Hepatocyte (in vitro differentiated cells): ENCODE results near the gene C12orf43. TPM values are rescaled to one million over a fixed set of nuclear protein-coding genes. Genes with fewer than 3 reads are reported as not detected.
A peak's percentile ranks its signal among the peaks of the same experiment; 100 is the strongest.

ENCODE experiments used
- DNase-seq: peaks from one replicate; pipeline ENCODE4 v3.0.0-alpha.2; 2016; ENCODE audit warnings: low spot score
- H2AFZ ChIP-seq: fragments of 200-600 bp; sonication (generic); 2 replicates; pipeline ENCODE4 v1.6.0; 2016; ENCODE audit warnings: antibody characterized with exemption, mild to moderate bottlenecking
- H3K27ac ChIP-seq: fragments of 200-600 bp; sonication (generic); 2 replicates; pipeline ENCODE4 v1.5.1; 2016; ENCODE audit warnings: mild to moderate bottlenecking
- H3K27me3 ChIP-seq: fragments of 200-600 bp; sonication (generic); 2 replicates; pipeline ENCODE4 v1.6.1; 2016
- H3K36me3 ChIP-seq: fragments of 200-600 bp; sonication (generic); replicated peaks from 2 replicates; pipeline ENCODE4 v1.5.1; 2016; ENCODE audit warnings: low read depth; ENCODE audit not compliant: insufficient read depth
- H3K4me1 ChIP-seq: fragments of 200-600 bp; sonication (generic); 2 replicates; pipeline ENCODE4 v1.5.1; 2016; ENCODE audit warnings: mild to moderate bottlenecking, moderate library complexity; ENCODE audit not compliant: insufficient read depth
- H3K4me2 ChIP-seq: fragments of 200-600 bp; sonication (generic); 2 replicates; pipeline ENCODE4 v1.6.0; 2016
- H3K4me3 ChIP-seq: fragments of 200-600 bp; sonication (generic); 2 replicates; pipeline ENCODE4 v1.5.1; 2016; ENCODE audit warnings: mild to moderate bottlenecking
- H3K79me2 ChIP-seq: fragments of 200-600 bp; sonication (generic); 2 replicates; pipeline ENCODE4 v1.6.0; 2017; ENCODE audit warnings: mild to moderate bottlenecking
- H3K9me2 ChIP-seq: fragments of 200-600 bp; sonication (generic); replicated peaks from 2 replicates; pipeline ENCODE4 v1.6.0; 2017; ENCODE audit warnings: mild to moderate bottlenecking; ENCODE audit not compliant: insufficient read depth
- H3K9me3 ChIP-seq: fragments of 200-600 bp; sonication (generic); 2 replicates; pipeline ENCODE4 v1.5.1; 2016; ENCODE audit warnings: low read depth, mild to moderate bottlenecking
- H4K20me1 ChIP-seq: fragments of 200-600 bp; sonication (generic); 2 replicates; pipeline ENCODE4 v1.6.0; 2016; ENCODE audit warnings: mild to moderate bottlenecking; ENCODE audit not compliant: insufficient read depth, poor library complexity, severe bottlenecking
- EZH2 ChIP-seq: fragments of 200-600 bp; sonication (generic); IDR thresholded peaks from 2 replicates; pipeline ENCODE4 v1.6.1; 2016; ENCODE audit warnings: antibody characterized with exemption, mild to moderate bottlenecking, borderline replicate concordance
- EZH2phosphoT487 ChIP-seq: fragments of 200-600 bp; sonication (generic); IDR thresholded peaks from one replicate; pipeline ENCODE4 v1.6.1; 2018; ENCODE audit warnings: antibody characterized with exemption, mild to moderate bottlenecking, low read depth, moderate library complexity; ENCODE audit not compliant: unreplicated experiment, severe bottlenecking
- WGBS: methylation state at CpG from one replicate; pipeline ENCODE4 v1.1.6; 2016; ENCODE audit warnings: low lambda C conversion rate; ENCODE audit errors: missing lambda C conversion rate; 5-methylcytosine and 5-hydroxymethylcytosine counted together
- polyA plus RNA-seq: library from polyadenylated mRNA; unstranded; fragments of >200 nt; fragmentation: Nextera tagmentation; extraction: Ambion mirVana; gene quantifications from 2 replicates; pipeline ENCODE4 v1.2.1, GENCODE V29; 2016
- total RNA-seq: library from RNA; depleted of rRNA; stranded (reverse); fragments of >200 nt; gene quantifications from 2 replicates; pipeline ENCODE4 v1.2.3, GENCODE V29; 2014
- TF ChIP-seq, protein P1 (sequence below): fragments of 200-600 bp; sonication (generic); IDR thresholded peaks from 2 replicates; pipeline ENCODE4 v1.5.1; 2016; ENCODE audit warnings: antibody characterized with exemption, mild to moderate bottlenecking; ENCODE audit not compliant: poor library complexity

Gene C12orf43
- total and polyA plus RNA-seq, 2 experiments from 2014 or later: 11.3 to 11.8 TPM

DNA sequence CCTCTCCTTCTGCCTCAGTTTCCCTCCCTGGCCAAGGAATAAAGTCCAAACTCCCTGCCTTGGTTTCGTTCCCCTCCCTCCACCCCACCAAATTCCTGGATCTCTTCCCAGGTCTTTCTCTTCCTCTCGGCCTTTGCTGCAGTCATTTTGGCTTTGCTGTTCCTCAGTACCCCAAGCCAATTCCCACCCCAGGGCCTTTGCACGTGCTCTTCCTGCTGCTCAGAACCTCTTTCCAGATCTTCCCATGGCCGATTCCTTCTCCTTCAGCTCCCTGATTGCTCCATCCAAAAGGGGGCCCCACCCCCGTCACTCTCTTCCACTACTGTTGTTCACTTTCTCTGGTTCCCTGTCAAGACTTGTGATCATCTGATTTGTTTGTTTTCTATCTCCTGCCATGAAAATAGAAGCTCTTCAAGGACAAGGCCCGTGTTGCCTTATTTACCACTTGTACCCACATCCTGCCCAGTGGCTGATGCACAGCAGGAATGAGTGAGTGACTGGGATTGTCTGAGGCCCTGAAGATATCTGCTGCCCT is 34.8 kb downstream of the C12orf43 start:
- no peaks in the 10 kb centered on the region for H3K9me3 ChIP-seq
- WGBS: 60% methylated on average over 6 of the region's 6 CpGs
- H3K27ac ChIP-seq: peak overlapping the region; percentile 99
- H3K36me3 ChIP-seq: no peaks in the 10 kb centered on the region
- TF ChIP-seq, protein P1, sequence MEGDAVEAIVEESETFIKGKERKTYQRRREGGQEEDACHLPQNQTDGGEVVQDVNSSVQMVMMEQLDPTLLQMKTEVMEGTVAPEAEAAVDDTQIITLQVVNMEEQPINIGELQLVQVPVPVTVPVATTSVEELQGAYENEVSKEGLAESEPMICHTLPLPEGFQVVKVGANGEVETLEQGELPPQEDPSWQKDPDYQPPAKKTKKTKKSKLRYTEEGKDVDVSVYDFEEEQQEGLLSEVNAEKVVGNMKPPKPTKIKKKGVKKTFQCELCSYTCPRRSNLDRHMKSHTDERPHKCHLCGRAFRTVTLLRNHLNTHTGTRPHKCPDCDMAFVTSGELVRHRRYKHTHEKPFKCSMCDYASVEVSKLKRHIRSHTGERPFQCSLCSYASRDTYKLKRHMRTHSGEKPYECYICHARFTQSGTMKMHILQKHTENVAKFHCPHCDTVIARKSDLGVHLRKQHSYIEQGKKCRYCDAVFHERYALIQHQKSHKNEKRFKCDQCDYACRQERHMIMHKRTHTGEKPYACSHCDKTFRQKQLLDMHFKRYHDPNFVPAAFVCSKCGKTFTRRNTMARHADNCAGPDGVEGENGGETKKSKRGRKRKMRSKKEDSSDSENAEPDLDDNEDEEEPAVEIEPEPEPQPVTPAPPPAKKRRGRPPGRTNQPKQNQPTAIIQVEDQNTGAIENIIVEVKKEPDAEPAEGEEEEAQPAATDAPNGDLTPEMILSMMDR: no peak
- TF ChIP-seq EZH2phosphoT487 (no peak), EZH2 (no peak)
- no peaks in the 10 kb centered on the region for H3K27me3 ChIP-seq
- H3K4me2 ChIP-seq: peak overlapping the region; percentile 86
- DNase-seq: peak; percentile 58
- H3K79me2 ChIP-seq: peaks cover 50% of the 10 kb centered on the region
- no peaks in the 10 kb centered on the region for H4K20me1 ChIP-seq
- no peaks in the 10 kb centered on the region for H3K9me2 ChIP-seq
- H2AFZ ChIP-seq: no peak overlapping the region
- H3K4me3 ChIP-seq: no peak overlapping the region
- H3K4me1 ChIP-seq: peaks cover 17% of the 10 kb centered on the region

- Histone ChIP-seq H3K4me1 (peaks cover 17% of the 10 kb centered on the region), H3K4me3 (peak overlapping the region; percentile 25), H3K27me3 (no peaks in the 10 kb centered on the region), H4K20me1 (no peaks in the 10 kb centered on the region), H3K9me3 (no peaks in the 10 kb centered on the region), H3K27ac (peak overlapping the region; percentile 99), H3K4me2 (peak overlapping the region; percentile 86), H3K36me3 (no peaks in the 10 kb centered on the region), H2AFZ (no peak overlapping the region), H3K9me2 (no peaks in the 10 kb centered on the region), H3K79me2 (peaks cover 54% of the 10 kb centered on the region)
- TF ChIP-seq, protein P1: no peak
- TF ChIP-seq EZH2phosphoT487: no peak
- DNase-seq: peak; percentile 63
- 61% methylated on average over 13 of the region's 13 CpGs for WGBS
Measured at GRCh38 chr12:120980800-120981368, 35.4 kb downstream of the C12orf43 start.

DNA sequence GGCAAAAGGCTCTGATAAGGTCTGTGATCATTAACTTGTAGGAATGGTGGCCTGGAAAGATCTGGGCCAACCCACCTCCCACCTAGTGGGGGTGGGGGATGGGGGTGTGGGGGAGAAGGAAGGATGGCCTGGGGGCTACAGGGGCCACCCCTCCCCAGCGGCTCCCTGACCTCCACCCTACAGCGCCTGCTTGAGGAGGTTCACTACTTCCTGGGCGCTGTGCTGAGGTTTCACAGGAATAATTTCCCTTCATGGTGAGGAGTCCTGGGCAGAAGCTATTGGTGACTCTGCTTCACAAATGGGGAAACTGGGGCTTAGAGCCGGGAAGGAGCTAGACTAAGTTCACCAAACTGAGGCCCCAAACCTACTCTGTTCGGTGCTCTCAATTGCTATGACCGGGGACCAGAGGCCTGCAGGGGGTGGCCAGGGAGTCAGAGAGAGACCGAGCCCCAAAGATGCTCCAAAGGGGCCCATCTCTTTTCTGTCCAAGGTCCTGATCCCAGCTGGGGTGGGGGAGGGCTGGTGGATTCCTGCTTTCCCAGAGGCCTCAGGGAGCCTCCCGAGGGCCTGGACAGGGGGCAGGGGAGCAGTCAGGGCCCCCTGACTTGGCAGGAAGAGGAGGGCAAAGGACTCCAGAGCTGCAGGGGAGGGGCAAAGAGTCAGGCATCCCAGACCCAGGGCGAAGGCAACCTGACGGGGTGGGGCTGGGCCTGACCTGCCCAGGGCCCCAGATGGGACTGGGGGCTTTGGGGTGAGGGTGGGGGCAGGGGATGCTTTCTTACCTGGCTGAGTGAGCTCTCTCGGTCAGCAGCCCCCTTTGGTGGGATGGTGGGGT is 36.2 kb downstream of the C12orf43 start:
- no peak overlapping the region for H2AFZ ChIP-seq
- no peaks in the 10 kb centered on the region for H3K9me2 ChIP-seq
- H3K36me3 ChIP-seq: no peaks in the 10 kb centered on the region
- H3K4me2 ChIP-seq: peak overlapping the region; percentile 86
- no peak for TF ChIP-seq EZH2
- TF ChIP-seq, protein P1: no peak
- TF ChIP-seq EZH2phosphoT487: no peak
- H4K20me1 ChIP-seq: no peaks in the 10 kb centered on the region
- WGBS: 49% methylated on average over 10 of the region's 11 CpGs
- H3K4me1 ChIP-seq: peaks cover 17% of the 10 kb centered on the region
- H3K79me2 ChIP-seq: peaks cover 56% of the 10 kb centered on the region
- no peaks in the 10 kb centered on the region for H3K27me3 ChIP-seq
- H3K9me3 ChIP-seq: no peaks in the 10 kb centered on the region
- H3K4me3 ChIP-seq: peak overlapping the region; percentile 54
- peak overlapping the region; percentile 99 for H3K27ac ChIP-seq
- peak; percentile 86 for DNase-seq
